Measurements from ENCODE around the gene IFNLR1. TPM values are rescaled to one million over a fixed set of nuclear protein-coding genes. Genes with fewer than 3 reads are reported as not detected.

IFNLR1 gene
- total and polyA plus RNA-seq, 9 of the 15 experiments (the other 6 are each of a cell fraction or from before 2014, with no cell fraction given) = not detected

DNA sequence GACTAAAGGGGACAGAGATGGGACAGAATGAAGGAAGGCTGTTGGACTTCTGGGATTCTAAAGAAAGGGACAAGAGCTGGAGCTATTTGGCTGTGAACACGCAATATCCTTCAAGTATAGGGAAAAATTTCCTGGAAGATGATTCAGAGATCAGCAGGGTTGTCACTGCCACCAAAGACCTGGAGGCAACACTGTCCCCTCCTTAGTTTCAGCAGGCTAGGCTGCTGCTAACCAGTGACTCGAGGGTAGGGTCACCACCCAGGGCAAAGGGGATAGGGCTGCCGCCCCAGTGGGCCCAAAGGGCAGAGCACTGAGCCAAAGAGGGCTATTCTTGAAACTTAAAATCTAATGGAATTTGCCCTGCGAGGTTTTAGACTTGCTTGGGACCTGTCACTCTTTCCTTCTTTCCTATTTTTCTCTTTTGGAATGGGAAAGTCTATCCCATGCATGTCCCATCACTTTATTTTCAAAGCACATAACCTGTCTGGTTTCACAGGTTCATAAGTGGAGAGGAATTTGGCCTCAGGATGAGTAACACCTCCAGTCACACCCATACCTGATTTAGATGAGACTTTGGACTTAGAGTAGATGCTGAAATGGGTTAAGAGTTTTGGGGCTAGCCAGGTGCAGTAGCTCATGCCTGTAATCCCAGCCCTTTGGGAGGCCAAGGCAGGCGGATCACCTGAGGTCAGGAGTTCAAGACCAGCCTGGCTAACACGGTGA is 11.9 kb downstream of the IFNLR1 start:
- no TSS peak for BruUV-seq (replicated peaks)
- CTCF ChIA-PET (ENCODE audit: low intra/inter-chr PET ratio) = no interaction called here

More for the DNA sequence above, 11.9 kb downstream of the IFNLR1 start:
- Histone ChIP-seq H3K9me1 (ENCODE audit: control insufficient read depth, insufficient read depth, low read length) (no peaks in the 10 kb centered on the region), H3K4me3 (no peak overlapping the region), H3K9me3 (replicated peaks; ENCODE audit: control insufficient read depth, insufficient read depth, low read depth, low read length) (no peaks in the 10 kb centered on the region), H3K36me3 (ENCODE audit: control insufficient read depth, insufficient read depth, low read length) (no peaks in the 10 kb centered on the region), H3K27me3 (ENCODE audit: control insufficient read depth in 2 of 2, insufficient read depth in 2 of 2, low read length in 2 of 2) (peaks cover 31 to 33% of the 10 kb centered on the region in 2 experiments), H2AFZ (ENCODE audit: low read depth, low read length) (no peak overlapping the region), H3K79me2 (ENCODE audit: control insufficient read depth, insufficient read depth, low read length) (no peaks in the 10 kb centered on the region), H3K9ac (ENCODE audit: insufficient read depth in 1 of 2, low read depth in 2 of 2, low read length in 2 of 2) (no peak overlapping the region), H4K20me1 (replicated peaks; ENCODE audit: control insufficient read depth, insufficient read depth, low read length) (no peaks in the 10 kb centered on the region), H3K27ac (ENCODE audit: extremely low read depth, low read depth, low read length) (no peak overlapping the region), H3K4me1 (replicated peaks in 1 of 2; ENCODE audit: control insufficient read depth in 2 of 2, insufficient read depth in 2 of 2, low read length in 2 of 2) (no peaks in the 10 kb centered on the region), H3K4me2 (ENCODE audit: insufficient read depth, low read length) (no peak overlapping the region)
- in situ Hi-C loops (cut with MboI) = no loop called here
- no peak for FAIRE-seq
- ATAC-seq = no peak
- intact Hi-C loops (cut with micrococcal nuclease) = no loop called here
- TF ChIP-seq, protein P1, sequence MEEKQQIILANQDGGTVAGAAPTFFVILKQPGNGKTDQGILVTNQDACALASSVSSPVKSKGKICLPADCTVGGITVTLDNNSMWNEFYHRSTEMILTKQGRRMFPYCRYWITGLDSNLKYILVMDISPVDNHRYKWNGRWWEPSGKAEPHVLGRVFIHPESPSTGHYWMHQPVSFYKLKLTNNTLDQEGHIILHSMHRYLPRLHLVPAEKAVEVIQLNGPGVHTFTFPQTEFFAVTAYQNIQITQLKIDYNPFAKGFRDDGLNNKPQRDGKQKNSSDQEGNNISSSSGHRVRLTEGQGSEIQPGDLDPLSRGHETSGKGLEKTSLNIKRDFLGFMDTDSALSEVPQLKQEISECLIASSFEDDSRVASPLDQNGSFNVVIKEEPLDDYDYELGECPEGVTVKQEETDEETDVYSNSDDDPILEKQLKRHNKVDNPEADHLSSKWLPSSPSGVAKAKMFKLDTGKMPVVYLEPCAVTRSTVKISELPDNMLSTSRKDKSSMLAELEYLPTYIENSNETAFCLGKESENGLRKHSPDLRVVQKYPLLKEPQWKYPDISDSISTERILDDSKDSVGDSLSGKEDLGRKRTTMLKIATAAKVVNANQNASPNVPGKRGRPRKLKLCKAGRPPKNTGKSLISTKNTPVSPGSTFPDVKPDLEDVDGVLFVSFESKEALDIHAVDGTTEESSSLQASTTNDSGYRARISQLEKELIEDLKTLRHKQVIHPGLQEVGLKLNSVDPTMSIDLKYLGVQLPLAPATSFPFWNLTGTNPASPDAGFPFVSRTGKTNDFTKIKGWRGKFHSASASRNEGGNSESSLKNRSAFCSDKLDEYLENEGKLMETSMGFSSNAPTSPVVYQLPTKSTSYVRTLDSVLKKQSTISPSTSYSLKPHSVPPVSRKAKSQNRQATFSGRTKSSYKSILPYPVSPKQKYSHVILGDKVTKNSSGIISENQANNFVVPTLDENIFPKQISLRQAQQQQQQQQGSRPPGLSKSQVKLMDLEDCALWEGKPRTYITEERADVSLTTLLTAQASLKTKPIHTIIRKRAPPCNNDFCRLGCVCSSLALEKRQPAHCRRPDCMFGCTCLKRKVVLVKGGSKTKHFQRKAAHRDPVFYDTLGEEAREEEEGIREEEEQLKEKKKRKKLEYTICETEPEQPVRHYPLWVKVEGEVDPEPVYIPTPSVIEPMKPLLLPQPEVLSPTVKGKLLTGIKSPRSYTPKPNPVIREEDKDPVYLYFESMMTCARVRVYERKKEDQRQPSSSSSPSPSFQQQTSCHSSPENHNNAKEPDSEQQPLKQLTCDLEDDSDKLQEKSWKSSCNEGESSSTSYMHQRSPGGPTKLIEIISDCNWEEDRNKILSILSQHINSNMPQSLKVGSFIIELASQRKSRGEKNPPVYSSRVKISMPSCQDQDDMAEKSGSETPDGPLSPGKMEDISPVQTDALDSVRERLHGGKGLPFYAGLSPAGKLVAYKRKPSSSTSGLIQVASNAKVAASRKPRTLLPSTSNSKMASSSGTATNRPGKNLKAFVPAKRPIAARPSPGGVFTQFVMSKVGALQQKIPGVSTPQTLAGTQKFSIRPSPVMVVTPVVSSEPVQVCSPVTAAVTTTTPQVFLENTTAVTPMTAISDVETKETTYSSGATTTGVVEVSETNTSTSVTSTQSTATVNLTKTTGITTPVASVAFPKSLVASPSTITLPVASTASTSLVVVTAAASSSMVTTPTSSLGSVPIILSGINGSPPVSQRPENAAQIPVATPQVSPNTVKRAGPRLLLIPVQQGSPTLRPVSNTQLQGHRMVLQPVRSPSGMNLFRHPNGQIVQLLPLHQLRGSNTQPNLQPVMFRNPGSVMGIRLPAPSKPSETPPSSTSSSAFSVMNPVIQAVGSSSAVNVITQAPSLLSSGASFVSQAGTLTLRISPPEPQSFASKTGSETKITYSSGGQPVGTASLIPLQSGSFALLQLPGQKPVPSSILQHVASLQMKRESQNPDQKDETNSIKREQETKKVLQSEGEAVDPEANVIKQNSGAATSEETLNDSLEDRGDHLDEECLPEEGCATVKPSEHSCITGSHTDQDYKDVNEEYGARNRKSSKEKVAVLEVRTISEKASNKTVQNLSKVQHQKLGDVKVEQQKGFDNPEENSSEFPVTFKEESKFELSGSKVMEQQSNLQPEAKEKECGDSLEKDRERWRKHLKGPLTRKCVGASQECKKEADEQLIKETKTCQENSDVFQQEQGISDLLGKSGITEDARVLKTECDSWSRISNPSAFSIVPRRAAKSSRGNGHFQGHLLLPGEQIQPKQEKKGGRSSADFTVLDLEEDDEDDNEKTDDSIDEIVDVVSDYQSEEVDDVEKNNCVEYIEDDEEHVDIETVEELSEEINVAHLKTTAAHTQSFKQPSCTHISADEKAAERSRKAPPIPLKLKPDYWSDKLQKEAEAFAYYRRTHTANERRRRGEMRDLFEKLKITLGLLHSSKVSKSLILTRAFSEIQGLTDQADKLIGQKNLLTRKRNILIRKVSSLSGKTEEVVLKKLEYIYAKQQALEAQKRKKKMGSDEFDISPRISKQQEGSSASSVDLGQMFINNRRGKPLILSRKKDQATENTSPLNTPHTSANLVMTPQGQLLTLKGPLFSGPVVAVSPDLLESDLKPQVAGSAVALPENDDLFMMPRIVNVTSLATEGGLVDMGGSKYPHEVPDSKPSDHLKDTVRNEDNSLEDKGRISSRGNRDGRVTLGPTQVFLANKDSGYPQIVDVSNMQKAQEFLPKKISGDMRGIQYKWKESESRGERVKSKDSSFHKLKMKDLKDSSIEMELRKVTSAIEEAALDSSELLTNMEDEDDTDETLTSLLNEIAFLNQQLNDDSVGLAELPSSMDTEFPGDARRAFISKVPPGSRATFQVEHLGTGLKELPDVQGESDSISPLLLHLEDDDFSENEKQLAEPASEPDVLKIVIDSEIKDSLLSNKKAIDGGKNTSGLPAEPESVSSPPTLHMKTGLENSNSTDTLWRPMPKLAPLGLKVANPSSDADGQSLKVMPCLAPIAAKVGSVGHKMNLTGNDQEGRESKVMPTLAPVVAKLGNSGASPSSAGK (IDR thresholded peaks at IDR 0.05) = no peak
- TF ChIP-seq CHCHD3 (CRISPR knock-in tag; IDR thresholded peaks at IDR 0.05) (no peak), PYGO2 (tag; IDR thresholded peaks at IDR 0.05) (no peak)
- POLR2A ChIA-PET = interaction anchor here (0.7 kb wide), 1 partner anchor 15 kb away, joined by 3 read pairs; no protein-coding TSS in a partner anchor
- WGBS (ENCODE audit: insufficient coverage, low coverage, missing lambda C conversion rate) = 1% methylated on average over 6 of the region's 6 CpGs
- DNase-seq (ENCODE audit: extremely low read depth in 1 of 4, low spot score in 3 of 4) = no peak

Data from K562 (cell line).